IMR-90 (cell line): Measurements from ENCODE around the gene ANGPTL4. TPM values are rescaled to one million over a fixed set of nuclear protein-coding genes. Genes with fewer than 3 reads are reported as not detected.

ENCODE experiments used
- ATAC-seq: fragments of 200-7000 bp; cut with Tn5 transposase; 2 replicates; pipeline ENCODE4 v1.9.1; 2020; ENCODE audit warnings: low read depth, mild to moderate bottlenecking, moderate library complexity
- BruUV-seq: library from RNA; stranded (reverse); fragments of 400-500 nt; replicated peaks from 2 replicates; lab custom pipeline; 2021; lab: Mats Ljungman, UMichigan
- CTCF ChIA-PET: fragments of 300-600 bp; formaldehyde crosslinking; extraction: SDS; loops from one replicate; lab custom pipeline; 2021; ENCODE audit warnings: antibody characterized with exemption; lab: Yijun Ruan, JAX
- POLR2A ChIA-PET: fragments of 300-600 bp; sonication (Branson Sonifier 250); formaldehyde crosslinking; loops from one replicate; lab custom pipeline; 2022; ENCODE audit warnings: antibody characterized with exemption; ENCODE audit not compliant: unreplicated experiment; lab: Charles Lee
- DNase-seq: peaks from one replicate; pipeline ENCODE4 v3.0.0; 2013
- H2AFZ ChIP-seq: replicated peaks from 2 replicates; pipeline ENCODE3; 2013; ENCODE audit warnings: low read length, mild to moderate bottlenecking; ENCODE audit not compliant: poor library complexity
- H2AK5ac ChIP-seq: 2 replicates; pipeline ENCODE4 v1.6.1; 2013; ENCODE audit warnings: low read depth, low read length, inconsistent platforms
- H2AK9ac ChIP-seq: replicated peaks from 2 replicates; pipeline ENCODE3; 2013; ENCODE audit warnings: mild to moderate bottlenecking, low read depth, low read length, moderate library complexity; ENCODE audit not compliant: poor library complexity
- H2BK120ac ChIP-seq: 2 replicates; pipeline ENCODE4 v1.6.1; 2013; ENCODE audit warnings: low read depth, low read length, inconsistent platforms
- H2BK15ac ChIP-seq: 3 replicates; pipeline ENCODE4 v1.6.1; 2013; ENCODE audit warnings: low read depth, low read length, inconsistent platforms
- H2BK20ac ChIP-seq: 2 replicates; pipeline ENCODE4 v1.6.1; 2013; ENCODE audit warnings: low read depth, mild to moderate bottlenecking, inconsistent platforms, low read length, moderate library complexity
- H2BK5ac ChIP-seq: 2 replicates; pipeline ENCODE4 v1.6.1; 2013; ENCODE audit warnings: mild to moderate bottlenecking, low read depth, low read length, inconsistent platforms; ENCODE audit not compliant: poor library complexity, severe bottlenecking
- H3K14ac ChIP-seq: replicated peaks from 2 replicates; pipeline ENCODE4 v1.6.1; 2013; ENCODE audit warnings: low read depth, low read length, inconsistent platforms
- H3K18ac ChIP-seq: 2 replicates; pipeline ENCODE4 v1.6.1; 2013; ENCODE audit warnings: low read depth, low read length, control low read depth
- H3K23ac ChIP-seq: 2 replicates; pipeline ENCODE4 v1.6.1; 2013; ENCODE audit warnings: low read depth, low read length, inconsistent platforms
- H3K27ac ChIP-seq: 2 replicates; pipeline ENCODE4 v1.5.1; 2013; ENCODE audit warnings: mild to moderate bottlenecking, control low read depth, low read length; ENCODE audit not compliant: insufficient read depth
- H3K27me3 ChIP-seq: 2 replicates; pipeline ENCODE4 v1.6.1; 2013; ENCODE audit warnings: low read length; ENCODE audit not compliant: control insufficient read depth, insufficient read depth
- H3K36me3 ChIP-seq: 2 replicates; pipeline ENCODE4 v1.6.1; 2013; ENCODE audit warnings: low read length, mixed read lengths; ENCODE audit not compliant: control insufficient read depth, insufficient read depth
- H3K4ac ChIP-seq: 2 replicates; pipeline ENCODE4 v1.6.1; 2013; ENCODE audit warnings: low read depth, low read length, inconsistent platforms
- H3K4me1 ChIP-seq: 2 replicates; pipeline ENCODE4 v1.6.1; 2013; ENCODE audit warnings: low read length, mixed read lengths; ENCODE audit not compliant: control insufficient read depth, insufficient read depth
- H3K4me2 ChIP-seq: 2 replicates; pipeline ENCODE4 v1.6.1; 2013; ENCODE audit warnings: low read depth, mild to moderate bottlenecking, control low read depth, low read length, moderate library complexity
- H3K4me3 ChIP-seq: 2 replicates; pipeline ENCODE4 v1.5.1; 2013; ENCODE audit warnings: low read depth, mild to moderate bottlenecking, control low read depth, low read length, moderate library complexity; ENCODE audit not compliant: insufficient read depth
- H3K56ac ChIP-seq: 2 replicates; pipeline ENCODE4 v1.6.1; 2013; ENCODE audit warnings: low read length, inconsistent platforms; ENCODE audit not compliant: insufficient read depth; ENCODE audit errors: extremely low read depth
- H3K79me1 ChIP-seq, 2 experiments: 2 replicates each; pipeline ENCODE4 v1.6.1; 2013; ENCODE audit warnings: low read length in 2 of 2, inconsistent platforms in 1 of 2, low read depth in 1 of 2
- H3K9ac ChIP-seq: 2 replicates; pipeline ENCODE4 v1.6.1; 2013; ENCODE audit warnings: low read depth, low read length, control low read depth
- H3K9me1 ChIP-seq: 2 replicates; pipeline ENCODE4 v1.6.1; 2013; ENCODE audit warnings: low read length, inconsistent platforms; ENCODE audit not compliant: insufficient read depth
- H3K9me3 ChIP-seq: 2 replicates; pipeline ENCODE4 v1.6.1; 2013; ENCODE audit warnings: low read length; ENCODE audit not compliant: control insufficient read depth, insufficient read depth
- H4K20me1 ChIP-seq: 2 replicates; pipeline ENCODE4 v1.6.1; 2013; ENCODE audit warnings: low read length, inconsistent platforms; ENCODE audit not compliant: insufficient read depth
- H4K5ac ChIP-seq: 2 replicates; pipeline ENCODE4 v1.6.1; 2013; ENCODE audit warnings: mild to moderate bottlenecking, low read depth, low read length, control low read depth
- H4K8ac ChIP-seq, 2 experiments: 2 replicates each; pipeline ENCODE4 v1.6.1; 2013; ENCODE audit warnings: low read depth in 2 of 2, low read length in 2 of 2, control low read depth in 1 of 2, inconsistent platforms in 1 of 2
- H4K91ac ChIP-seq: 2 replicates; pipeline ENCODE4 v1.6.1; 2013; ENCODE audit warnings: low read depth, low read length, inconsistent platforms; ENCODE audit not compliant: insufficient read depth
- BHLHE40 ChIP-seq: fragments of 150-350 bp; IDR thresholded peaks from 2 replicates; pipeline ENCODE4 v1.6.1; 2016; ENCODE audit warnings: mild to moderate bottlenecking, low read depth, low read length
- CEBPB ChIP-seq: IDR thresholded peaks from 2 replicates; pipeline ENCODE4 v1.6.1; 2012; ENCODE audit warnings: low read depth, low read length, improper control_type of control experiment
- CHD1 ChIP-seq: IDR thresholded peaks from 2 replicates; pipeline ENCODE4 v1.6.1; 2012; ENCODE audit warnings: low read depth, low read length, improper control_type of control experiment
- CTCF ChIP-seq: conservative IDR thresholded peaks from 2 replicates; pipeline ENCODE4 v1.5.1; 2012; ENCODE audit warnings: mild to moderate bottlenecking, low read depth, low read length, improper control_type of control experiment
- ELK1 ChIP-seq: fragments of 150-350 bp; IDR thresholded peaks from 2 replicates; pipeline ENCODE4 v1.6.1; 2016; ENCODE audit warnings: low read depth, mild to moderate bottlenecking, low read length, moderate library complexity, borderline replicate concordance
- FOS ChIP-seq: fragments of 150-350 bp; IDR thresholded peaks from 2 replicates; pipeline ENCODE4 v1.6.1; 2016; ENCODE audit warnings: low read depth, low read length
- MAFK ChIP-seq: IDR thresholded peaks from 2 replicates; pipeline ENCODE4 v1.6.1; 2012; ENCODE audit warnings: low read depth, low read length, improper control_type of control experiment
- MAZ ChIP-seq: IDR thresholded peaks from 2 replicates; pipeline ENCODE4 v1.6.1; 2012; ENCODE audit warnings: low read depth, mild to moderate bottlenecking, low read length, improper control_type of control experiment, moderate library complexity, borderline replicate concordance
- MXI1 ChIP-seq: IDR thresholded peaks from 2 replicates; pipeline ENCODE4 v1.6.1; 2012; ENCODE audit warnings: low read depth, mild to moderate bottlenecking, low read length, moderate library complexity, borderline replicate concordance
- NFE2L2 ChIP-seq: fragments of 150-350 bp; IDR thresholded peaks from 2 replicates; pipeline ENCODE4 v1.6.1; 2016; ENCODE audit warnings: low read depth, mild to moderate bottlenecking, low read length
- POLR2A ChIP-seq: IDR thresholded peaks from 2 replicates; pipeline ENCODE4 v1.6.1; 2012; ENCODE audit warnings: mild to moderate bottlenecking, low read depth, low read length
- RCOR1 ChIP-seq: IDR thresholded peaks from 2 replicates; pipeline ENCODE4 v1.6.1; 2012; ENCODE audit warnings: mild to moderate bottlenecking, low read length, improper control_type of control experiment; ENCODE audit not compliant: insufficient replicate concordance
- RFX5 ChIP-seq: IDR thresholded peaks from 2 replicates; pipeline ENCODE4 v1.8.0; 2012; ENCODE audit warnings: low read depth, mild to moderate bottlenecking, low read length, moderate library complexity
- SMC3 ChIP-seq: fragments of 150-350 bp; IDR thresholded peaks from 2 replicates; pipeline ENCODE4 v1.6.1; 2016; ENCODE audit warnings: low read depth, mild to moderate bottlenecking, antibody characterized with exemption, low read length, moderate library complexity
- USF2 ChIP-seq: fragments of 150-350 bp; IDR thresholded peaks from 2 replicates; pipeline ENCODE4 v1.6.1; 2017; ENCODE audit warnings: mild to moderate bottlenecking, antibody characterized with exemption, low read length, low read depth
- WGBS, 2 experiments: methylation state at CpG; one replicate each; pipeline versions ENCODE4 v1.1.5 to v1.1.7; 2013; ENCODE audit warnings: missing lambda C conversion rate in 2 of 2; ENCODE audit not compliant: insufficient read length in 1 of 2; ENCODE audit errors: extremely low coverage in 2 of 2; 5-methylcytosine and 5-hydroxymethylcytosine counted together
- dilution Hi-C: fragments of 300-500 bp; cut with HindIII; formaldehyde crosslinking; loops from one replicate; pipeline ENCODE4 v1.14.3; 2018; ENCODE audit warnings: low sequenced_read_pairs; ENCODE audit not compliant: unreplicated experiment
- in situ Hi-C: fragments of 300-500 bp; cut with MboI; formaldehyde crosslinking; loops from 3 replicates; pipeline ENCODE4 v1.14.3; 2019; ENCODE audit warnings: low sequenced_read_pairs, inconsistent platforms, mixed read lengths
- intact Hi-C: fragments of 100-400 bp; cut with micrococcal nuclease; formaldehyde crosslinking; loops from 2 replicates; pipeline ENCODE4 v1.10.0; 2022
- polyA plus RNA-seq, 3 experiments: library from polyadenylated mRNA; depleted of rRNA; stranded (reverse); fragments of >200 nt; gene quantifications; 2 replicates each; pipeline ENCODE4 v1.2.3, GENCODE V29; 2012; ENCODE audit warnings: low replicate concordance in 1 of 3
- total RNA-seq: library from RNA; depleted of rRNA; stranded (reverse); fragments of >200 nt; gene quantifications from 2 replicates; pipeline ENCODE4 v1.2.3, GENCODE V29; 2012

The ANGPTL4 gene
- total and polyA plus RNA-seq, 2 of the 4 experiments (the other 2 are of a cell fraction): 1.4 to 19.1 TPM

- Histone ChIP-seq H3K4ac (no peak overlapping the region), H2BK120ac (no peak overlapping the region), H4K91ac (no peak overlapping the region), H4K20me1 (no peaks in the 10 kb centered on the region), H3K27ac (no peak overlapping the region), H3K9ac (no peak overlapping the region), H2AK9ac (no peak overlapping the region), H4K5ac (no peak overlapping the region), H3K36me3 (no peaks in the 10 kb centered on the region), H3K9me1 (no peaks in the 10 kb centered on the region), H3K4me1 (peaks cover 4% of the 10 kb centered on the region; the same call in 1 of the 2 replicates), H3K4me3 (no peak overlapping the region), H3K79me1 (no peaks in the 10 kb centered on the region), H3K56ac (no peak overlapping the region), H2BK15ac (no peak overlapping the region), H3K23ac (no peak overlapping the region), H4K8ac (no peak overlapping the region), H3K27me3 (peaks cover 46% of the 10 kb centered on the region), H3K14ac (no peak overlapping the region), H3K18ac (no peak overlapping the region), H2BK5ac (no peak overlapping the region), H2AFZ (no peak overlapping the region), H2AK5ac (no peak overlapping the region), H2BK20ac (no peak overlapping the region), H3K4me2 (no peak overlapping the region), H3K9me3 (no peaks in the 10 kb centered on the region)
- dilution Hi-C loops (no loop called here), in situ Hi-C loops (no loop called here), intact Hi-C loops (no loop called here)
- DNase-seq: no peak
- ChIA-PET POLR2A (no interaction called here), CTCF (no interaction called here)
- BruUV-seq: no TSS peak
- no peak for ATAC-seq
- TF ChIP-seq MAFK (no peak), NFE2L2 (no peak), CTCF (no peak), SMC3 (no peak), FOS (no peak), MXI1 (no peak), USF2 (no peak), RCOR1 (no peak), CHD1 (no peak), RFX5 (no peak), ELK1 (no peak), CEBPB (no peak), POLR2A (no peak), MAZ (no peak), BHLHE40 (no peak)
- WGBS, 2 experiments: 35% methylated on average over 17 of the region's 27 CpGs; no CpG with 5 or more reads in 1 of the 2 experiments
These were observed 27.8 kb upstream of the ANGPTL4 start for GRCh38 chr19:8336072-8336569.
